Kidney (tissue), 14 donors: ENCODE data around the gene PIK3R6. TPM values are rescaled to one million over a fixed set of nuclear protein-coding genes. Genes with fewer than 3 reads are reported as not detected.

Experiments used
- DNase-seq, 5 donors: peaks; one replicate each; pipeline ENCODE4 v3.0.0-alpha.2; 2013 to 2020
- FAIRE-seq: peaks from 2 replicates; lab custom pipeline; 2012; peaks lifted over from hg19 to GRCh38; lab: Jason Lieb, UNC
- H3K27ac ChIP-seq, 2 donors: one replicate each; pipeline ENCODE4 v1.7.0; 2013; ENCODE audit warnings: low read depth in 2 of 2, low read length in 2 of 2, inconsistent platforms in 1 of 2
- H3K27me3 ChIP-seq: one replicate; pipeline ENCODE4 v1.7.1; 2013; ENCODE audit warnings: low read length, inconsistent platforms; ENCODE audit not compliant: control insufficient read depth, insufficient read depth
- H3K36me3 ChIP-seq, 3 donors: one replicate each; pipeline versions ENCODE4 v1.7.0 to v1.7.1; 2013; ENCODE audit warnings: low read length in 3 of 3, control low read depth in 1 of 3, inconsistent platforms in 1 of 3; ENCODE audit not compliant: insufficient read depth in 3 of 3, control insufficient read depth in 2 of 3
- H3K4me1 ChIP-seq, 3 donors: one replicate each; pipeline versions ENCODE4 v1.7.0 to v1.7.1; 2013; ENCODE audit warnings: low read length in 3 of 3, inconsistent platforms in 1 of 3, low read depth in 1 of 3; ENCODE audit not compliant: control insufficient read depth in 2 of 3, insufficient read depth in 2 of 3
- H3K4me3 ChIP-seq, 3 donors: one replicate each; pipeline versions ENCODE4 v1.7.0 to v1.8.1; 2013; ENCODE audit warnings: low read length in 3 of 3, control low read depth in 1 of 3, inconsistent platforms in 1 of 3
- H3K9ac ChIP-seq, 3 donors: one replicate each; pipeline versions ENCODE4 v1.7.0 to v1.7.1; 2013; ENCODE audit warnings: low read length in 3 of 3, control low read depth in 1 of 3, inconsistent platforms in 1 of 3
- H3K9me3 ChIP-seq, 3 donors: one replicate each; pipeline versions ENCODE4 v1.7.0 to v1.7.1; 2013; ENCODE audit warnings: low read length in 3 of 3, control low read depth in 1 of 3, inconsistent platforms in 1 of 3; ENCODE audit not compliant: control insufficient read depth in 2 of 3, insufficient read depth in 1 of 3
- intact Hi-C: fragments of 100-400 bp; cut with DNase I; formaldehyde crosslinking; loops from one replicate; pipeline ENCODE4 v1.11.1; 2022
- polyA plus RNA-seq: library from polyadenylated mRNA; stranded (reverse); fragments of 350-450 nt; fragmentation: Illumina TruSeq; extraction: RNeasy Lipid Tissue Mini Kit (QIAGEN cat#74804); gene quantifications from one replicate; pipeline ENCODE4 v1.2.3, GENCODE V29; 2014; ENCODE audit warnings: low read depth, low replicate concordance; ENCODE audit not compliant: insufficient read depth
- total RNA-seq: library from RNA; stranded (reverse); fragmentation: NEBNext Ultra II Directional; extraction: Animal tissue kit (Norgen Biotek cat#: 25700); gene quantifications from one replicate; pipeline ENCODE4 v1.2.1, GENCODE V29; 2021
- TF ChIP-seq, protein P1 (sequence below): IDR thresholded peaks from 3 replicates; pipeline ENCODE4 v1.5.1; 2012; ENCODE audit warnings: mild to moderate bottlenecking, moderate library complexity, borderline replicate concordance; ENCODE audit not compliant: insufficient read depth; ENCODE audit errors: extremely low read depth
- donor health status: control.
- donor health status: control.
- donor health status: control.
- donor health status: control.
- donor health status: control.
- donor health status: DM: yes; HTN: yes; CAD: no.
- donor health status: Normal renal cell carcinoma (clear cell type).

PIK3R6 gene
- total and polyA plus RNA-seq, 2 donors from 2014 or later = 0.17 to 2.3 TPM

DNA sequence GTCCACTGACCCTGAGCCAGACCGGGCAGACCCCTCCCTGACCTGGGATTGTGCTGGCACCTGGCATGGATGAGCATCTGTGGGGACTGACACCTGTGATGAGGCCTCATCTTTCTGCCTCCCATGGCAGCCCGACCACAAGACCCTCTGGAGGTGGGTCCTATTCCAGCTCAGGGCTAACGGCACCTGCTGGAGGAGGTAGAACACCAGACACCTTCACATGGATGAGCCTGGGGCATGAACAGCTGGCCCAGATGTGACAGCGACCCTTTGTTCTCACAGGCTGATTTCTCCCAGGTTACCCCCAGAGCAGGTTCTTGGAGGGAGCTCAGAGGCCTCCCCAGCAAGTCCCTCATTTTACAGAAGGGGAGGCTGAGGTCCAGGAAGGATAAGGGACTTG, 46.4 kb upstream of the PIK3R6 start:
- no peaks in the 10 kb centered on the region for H3K27me3 ChIP-seq
- H3K36me3 ChIP-seq = no peaks in the 10 kb centered on the region
- intact Hi-C loops = no loop called here
- no peak overlapping the region for H3K9ac ChIP-seq
- FAIRE-seq (no peak), DNase-seq (peak in 1 of 5 donors; percentile 31)
- peaks cover 0 to 7% (median 0%) of the 10 kb centered on the region in 3 donors for H3K9me3 ChIP-seq
- no peak overlapping the region for H3K27ac ChIP-seq
- no peak overlapping the region for H3K4me3 ChIP-seq
- TF ChIP-seq, protein P1, sequence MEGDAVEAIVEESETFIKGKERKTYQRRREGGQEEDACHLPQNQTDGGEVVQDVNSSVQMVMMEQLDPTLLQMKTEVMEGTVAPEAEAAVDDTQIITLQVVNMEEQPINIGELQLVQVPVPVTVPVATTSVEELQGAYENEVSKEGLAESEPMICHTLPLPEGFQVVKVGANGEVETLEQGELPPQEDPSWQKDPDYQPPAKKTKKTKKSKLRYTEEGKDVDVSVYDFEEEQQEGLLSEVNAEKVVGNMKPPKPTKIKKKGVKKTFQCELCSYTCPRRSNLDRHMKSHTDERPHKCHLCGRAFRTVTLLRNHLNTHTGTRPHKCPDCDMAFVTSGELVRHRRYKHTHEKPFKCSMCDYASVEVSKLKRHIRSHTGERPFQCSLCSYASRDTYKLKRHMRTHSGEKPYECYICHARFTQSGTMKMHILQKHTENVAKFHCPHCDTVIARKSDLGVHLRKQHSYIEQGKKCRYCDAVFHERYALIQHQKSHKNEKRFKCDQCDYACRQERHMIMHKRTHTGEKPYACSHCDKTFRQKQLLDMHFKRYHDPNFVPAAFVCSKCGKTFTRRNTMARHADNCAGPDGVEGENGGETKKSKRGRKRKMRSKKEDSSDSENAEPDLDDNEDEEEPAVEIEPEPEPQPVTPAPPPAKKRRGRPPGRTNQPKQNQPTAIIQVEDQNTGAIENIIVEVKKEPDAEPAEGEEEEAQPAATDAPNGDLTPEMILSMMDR = no peak
- no peaks in the 10 kb centered on the region for H3K4me1 ChIP-seq

DNA sequence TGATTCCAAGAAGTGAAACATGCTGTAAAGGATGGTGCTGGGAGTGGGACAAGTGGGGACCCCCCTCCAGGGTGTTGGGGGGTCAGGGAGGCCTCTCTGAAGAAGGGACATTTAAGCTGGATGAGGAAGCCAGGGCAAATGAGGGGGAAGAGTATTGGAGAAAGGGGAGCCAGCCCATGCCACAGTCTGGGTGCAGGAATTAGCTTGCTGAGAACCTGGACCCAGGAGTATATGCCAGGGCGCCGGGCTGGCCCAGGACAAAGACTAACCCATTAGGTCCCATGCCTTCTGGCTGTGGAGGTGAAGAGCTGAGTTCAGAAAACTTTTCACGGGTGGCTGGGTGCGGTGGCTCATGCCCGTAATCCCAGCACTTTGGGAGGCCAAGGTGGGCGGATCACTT, 45.6 kb upstream of the PIK3R6 start:
- Histone ChIP-seq H3K36me3 (no peaks in the 10 kb centered on the region), H3K9me3 (peaks cover 0 to 6% (median 0%) of the 10 kb centered on the region in 3 donors), H3K9ac (no peak overlapping the region), H3K27me3 (no peaks in the 10 kb centered on the region), H3K4me1 (no peaks in the 10 kb centered on the region), H3K4me3 (no peak overlapping the region), H3K27ac (no peak overlapping the region)
- TF ChIP-seq, protein P1 = no peak
- intact Hi-C loops = no loop called here
- DNase-seq (peak in 1 of 5 donors; percentile 50), FAIRE-seq (no peak)

DNA sequence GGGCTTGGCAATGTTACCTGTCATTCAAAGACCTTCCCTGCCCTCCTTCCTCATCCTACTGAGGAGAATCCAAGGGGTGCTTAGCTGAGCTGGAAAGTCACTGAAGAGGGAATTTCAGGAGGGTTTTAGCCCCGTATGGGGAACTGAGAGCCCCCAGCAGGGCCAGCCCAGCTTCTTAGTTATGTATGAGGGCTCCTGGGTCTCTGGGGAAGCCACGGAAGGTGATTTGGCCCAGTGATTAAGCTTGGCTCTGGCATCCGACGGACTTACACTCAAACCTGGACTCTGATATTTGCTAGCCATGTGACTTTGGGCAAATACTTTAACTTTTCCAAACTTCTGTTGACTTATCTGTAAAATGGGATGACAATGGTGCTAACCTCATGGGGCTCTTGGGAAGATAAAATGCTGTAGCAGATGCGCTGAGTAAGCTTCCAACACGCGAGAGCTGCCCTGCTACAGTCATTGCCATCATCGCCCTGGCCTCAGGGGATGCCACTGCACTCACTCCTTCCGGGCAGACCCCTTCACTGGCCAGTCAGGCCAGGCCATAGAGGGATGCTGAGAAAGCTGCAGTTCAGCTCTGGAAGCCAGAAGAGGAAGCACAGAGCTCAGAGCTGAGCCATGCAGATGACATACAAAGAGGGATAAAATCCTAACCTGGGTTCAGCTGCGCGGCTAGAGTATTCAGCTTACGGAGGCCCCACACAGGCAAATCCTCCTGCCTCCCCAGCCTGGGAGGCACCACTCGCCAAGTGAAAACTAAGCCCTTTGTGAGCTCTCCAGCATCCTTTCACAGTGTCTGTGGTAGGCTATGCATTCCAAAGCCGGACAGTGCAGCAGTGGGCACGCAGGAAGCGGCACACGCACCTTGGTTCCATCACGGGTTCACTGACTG, 44.9 kb upstream of the PIK3R6 start:
- no peak for FAIRE-seq
- TF ChIP-seq, protein P1 = no peak
- H3K27ac ChIP-seq = no peak overlapping the region
- intact Hi-C loops = no loop called here
- no peaks in the 10 kb centered on the region for H3K27me3 ChIP-seq
- no peak overlapping the region for H3K4me3 ChIP-seq
- no peak for DNase-seq
- no peak overlapping the region for H3K9ac ChIP-seq
- no peaks in the 10 kb centered on the region for H3K4me1 ChIP-seq
- H3K36me3 ChIP-seq = no peaks in the 10 kb centered on the region
- peaks cover 0 to 4% (median 0%) of the 10 kb centered on the region in 3 donors for H3K9me3 ChIP-seq
